Left lung (tissue), 10 donors: ENCODE results near the gene SLC35G6. TPM values are rescaled to one million over a fixed set of nuclear protein-coding genes. Genes with fewer than 3 reads are reported as not detected.
A peak's percentile ranks its signal among the peaks of the same experiment; 100 is the strongest.

Experiments used
- ATAC-seq: fragments of 200-7000 bp; cut with Tn5 transposase; one replicate; pipeline ENCODE4 v1.9.1; 2020; ENCODE audit warnings: moderate library complexity
- DNase-seq, 4 donors: peaks; one replicate each; pipeline ENCODE4 v3.0.0-alpha.2; 2013 to 2020
- H3K27ac ChIP-seq, 2 donors: fragments of 200-600 bp; sonication (generic) in 1 of 2; one replicate each; pipeline versions ENCODE4 v1.5.0 to v1.8.0; 2020 to 2021
- H3K27me3 ChIP-seq, 2 donors: fragments of 200-600 bp; sonication (generic) in 1 of 2; one replicate each; pipeline versions ENCODE4 v1.5.0 to v1.8.0; 2020 to 2021
- H3K36me3 ChIP-seq, 2 donors: fragments of 200-600 bp; sonication (generic) in 1 of 2; one replicate each; pipeline versions ENCODE4 v1.5.0 to v1.8.0; 2020 to 2021
- H3K4me1 ChIP-seq, 2 donors: fragments of 200-600 bp; one replicate each; pipeline ENCODE4 v1.8.0; 2021
- H3K4me3 ChIP-seq, 2 donors: fragments of 200-600 bp; sonication (generic) in 1 of 2; one replicate each; pipeline versions ENCODE4 v1.5.0 to v1.8.0; 2020 to 2021; ENCODE audit warnings: mild to moderate bottlenecking in 1 of 2
- H3K9me3 ChIP-seq, 2 donors: fragments of 200-600 bp; sonication (generic) in 1 of 2; one replicate each; pipeline versions ENCODE4 v1.5.0 to v1.8.0; 2020 to 2021
- CTCF ChIP-seq, 2 donors: fragments of 200-600 bp; sonication (generic) in 1 of 2; IDR thresholded peaks; one replicate each; pipeline versions ENCODE4 v1.5.0 to v1.8.0; 2021; ENCODE audit warnings: antibody characterized with exemption in 2 of 2
- intact Hi-C, 2 donors: fragments of 100-400 bp; cut with DNase I; formaldehyde crosslinking; loops; one replicate each; pipeline versions ENCODE4 v1.11.2 to v1.14.2; 2022
- polyA plus RNA-seq, 6 donors: library from polyadenylated mRNA; unstranded; fragments of 120-200 nt; gene quantifications; one replicate each; pipeline ENCODE4 v1.2.1, GENCODE V29; 2013; ENCODE audit not compliant: insufficient read length in 6 of 6
- total RNA-seq, 2 donors: library from RNA; stranded (reverse); fragmentation: NEBNext Ultra II Directional; extraction: Animal tissue kit (Norgen Biotek cat#: 25700); gene quantifications; one replicate each; pipeline ENCODE4 v1.2.1, GENCODE V29; 2021
- donor health status: DM: no; HTN: yes; CAD: no.
- donor health status: DM: no; HTN: no; CAD: no.

The SLC35G6 gene
- total and polyA plus RNA-seq, 8 donors = 0.17 to 0.35 (median 0.35) TPM; not detected in 2

DNA sequence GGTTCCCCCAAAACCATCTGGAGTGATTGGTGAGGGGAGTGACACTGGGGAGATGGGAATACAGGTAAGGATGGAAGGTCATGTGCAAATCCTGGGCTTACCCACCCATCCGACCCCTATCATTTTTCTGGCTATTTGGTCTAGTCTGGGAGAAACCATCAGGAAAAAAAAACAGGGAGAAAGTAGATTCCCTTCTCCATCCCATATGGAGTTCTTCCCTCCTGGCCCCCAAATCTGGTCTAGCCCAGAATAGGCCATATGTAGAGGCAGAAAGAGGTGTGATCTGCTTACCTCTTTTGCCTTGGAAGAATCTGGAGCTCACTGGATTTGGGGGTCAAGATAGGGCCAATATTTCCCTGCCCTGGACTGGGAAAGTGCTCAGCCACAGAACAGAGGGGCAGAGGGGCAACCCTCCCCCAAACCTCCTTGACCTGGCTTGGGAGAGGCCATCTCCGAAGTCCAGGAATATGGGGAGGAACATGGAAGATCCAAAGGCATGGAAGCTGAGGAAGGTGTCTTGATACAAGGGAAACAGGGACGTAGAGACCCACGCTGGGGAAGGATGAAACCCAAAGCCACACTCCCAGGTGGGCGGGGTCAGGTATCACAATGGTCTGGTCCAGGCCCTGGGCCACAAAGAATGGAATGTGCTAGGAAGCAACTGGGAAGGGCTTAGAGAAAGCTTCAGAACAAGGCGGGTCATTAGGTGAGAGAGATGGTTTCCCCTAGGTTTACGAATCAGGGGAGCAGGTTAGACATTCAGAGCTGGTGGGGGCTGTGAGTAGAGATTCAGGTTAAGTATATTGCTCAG, 20.2 kb upstream of the SLC35G6 start:
- Histone ChIP-seq H3K27ac (no peak overlapping the region), H3K36me3 (peaks cover 4 to 36% of the 10 kb centered on the region in 2 donors), H3K27me3 (no peaks in the 10 kb centered on the region), H3K4me3 (no peak overlapping the region), H3K9me3 (no peaks in the 10 kb centered on the region), H3K4me1 (peaks cover 4 to 18% of the 10 kb centered on the region in 2 donors)
- ATAC-seq (no peak), DNase-seq (no peak)
- intact Hi-C loops = no loop called here
- TF ChIP-seq CTCF (IDR thresholded peaks at IDR 0.05) = no peak

- Histone ChIP-seq H3K27me3 (no peaks in the 10 kb centered on the region), H3K36me3 (peaks cover 4 to 40% of the 10 kb centered on the region in 2 donors), H3K4me3 (no peak overlapping the region), H3K9me3 (no peaks in the 10 kb centered on the region), H3K27ac (no peak overlapping the region), H3K4me1 (peaks cover 7 to 22% of the 10 kb centered on the region in 2 donors)
- intact Hi-C loops = no loop called here
- DNase-seq (peak in 1 of 4 donors; percentile 75), ATAC-seq (no peak)
- TF ChIP-seq CTCF (IDR thresholded peaks at IDR 0.05) = no peak
Measured at GRCh38 chr17:7462474-7463371, 18.5 kb upstream of the SLC35G6 start.

DNA sequence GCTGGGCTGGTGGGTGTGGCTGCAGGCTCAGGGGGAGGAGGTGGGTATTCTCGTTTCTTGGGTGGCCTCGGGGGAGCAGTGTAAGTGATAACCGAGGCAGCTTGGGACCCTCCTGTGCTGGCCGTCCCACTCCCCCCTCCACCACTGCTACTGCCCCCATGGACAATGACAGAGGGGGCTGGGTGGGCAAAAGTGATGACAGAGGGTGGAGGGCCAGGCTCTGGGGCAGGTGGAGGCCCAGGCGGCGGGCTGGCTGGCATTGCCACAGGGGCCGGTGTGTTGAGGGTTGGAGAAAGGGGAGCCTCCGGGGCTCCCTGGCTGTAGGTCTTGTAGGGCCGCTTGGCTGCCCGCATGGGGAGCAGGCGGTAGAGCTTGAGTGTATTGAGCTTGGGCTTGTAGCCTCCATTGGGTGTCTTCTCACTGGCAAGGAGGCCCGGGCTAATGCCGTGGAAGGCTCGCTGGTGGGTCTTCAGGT, 17.8 kb upstream of the SLC35G6 start:
- no peak for ATAC-seq
- intact Hi-C loops = no loop called here
- no peak for TF ChIP-seq CTCF (IDR thresholded peaks at IDR 0.05)
- no peak overlapping the region for H3K4me3 ChIP-seq
- no peaks in the 10 kb centered on the region for H3K27me3 ChIP-seq
- DNase-seq = peak in 1 of 4 donors; percentile 60
- no peaks in the 10 kb centered on the region for H3K9me3 ChIP-seq
- peaks cover 8 to 26% of the 10 kb centered on the region in 2 donors for H3K4me1 ChIP-seq
- peaks cover 4 to 40% of the 10 kb centered on the region in 2 donors for H3K36me3 ChIP-seq
- no peak overlapping the region for H3K27ac ChIP-seq

GRCh38 chr17:7464081-7464480, 17.2 kb upstream of the SLC35G6 start:
- TF ChIP-seq CTCF (IDR thresholded peaks at IDR 0.05) = no peak
- no peak overlapping the region for H3K27ac ChIP-seq
- DNase-seq = no peak
- no peak overlapping the region for H3K4me3 ChIP-seq
- peaks cover 4 to 40% of the 10 kb centered on the region in 2 donors for H3K36me3 ChIP-seq
- H3K4me1 ChIP-seq = peaks cover 8 to 26% of the 10 kb centered on the region in 2 donors
- no peaks in the 10 kb centered on the region for H3K27me3 ChIP-seq
- ATAC-seq = no peak
- no peaks in the 10 kb centered on the region for H3K9me3 ChIP-seq
- intact Hi-C loops = no loop called here
